ENCODE measurements around the gene SLC28A2.
"Not testable (repeated sequence)": the region's sequence is repeated elsewhere in the genome, so short reads cannot be mapped to it uniquely, and the experiment has no call there.

SLC28A2 gene

DNA sequence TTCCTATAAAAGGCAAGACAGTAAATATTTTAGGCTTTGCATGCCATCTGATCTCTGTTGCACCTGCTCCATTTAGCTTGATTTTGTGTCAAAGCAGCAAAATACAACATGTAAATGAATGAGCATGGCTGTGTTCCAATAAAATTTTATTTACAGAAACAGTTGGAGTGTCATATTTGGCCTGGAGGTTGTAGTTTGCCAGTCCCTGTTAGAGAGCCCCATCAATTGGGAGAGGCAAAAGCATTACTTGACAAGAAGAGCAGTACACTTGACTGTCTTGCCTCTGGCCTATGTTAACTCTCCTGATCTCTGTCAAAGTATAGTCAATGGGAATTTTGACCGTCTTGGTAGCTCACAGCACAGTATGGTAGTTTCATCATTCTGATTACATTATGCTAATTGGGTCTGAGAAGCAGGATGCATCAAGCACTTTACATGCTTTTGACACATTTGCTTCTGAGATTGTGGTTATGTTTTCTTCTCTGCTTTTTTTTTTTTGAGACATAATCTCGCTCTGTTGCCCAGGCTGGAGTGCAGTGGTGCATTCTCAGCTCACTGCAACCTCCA is 35.4 kb downstream of the SLC28A2 start:
- FAIRE-seq (no peak), DNase-seq (ENCODE audit: insufficient read length, low spot score) (no peak)
- TF ChIP-seq POLR2A (IDR thresholded peaks at IDR 0.05; ENCODE audit: low read depth, low read length) = no peak

DNA sequence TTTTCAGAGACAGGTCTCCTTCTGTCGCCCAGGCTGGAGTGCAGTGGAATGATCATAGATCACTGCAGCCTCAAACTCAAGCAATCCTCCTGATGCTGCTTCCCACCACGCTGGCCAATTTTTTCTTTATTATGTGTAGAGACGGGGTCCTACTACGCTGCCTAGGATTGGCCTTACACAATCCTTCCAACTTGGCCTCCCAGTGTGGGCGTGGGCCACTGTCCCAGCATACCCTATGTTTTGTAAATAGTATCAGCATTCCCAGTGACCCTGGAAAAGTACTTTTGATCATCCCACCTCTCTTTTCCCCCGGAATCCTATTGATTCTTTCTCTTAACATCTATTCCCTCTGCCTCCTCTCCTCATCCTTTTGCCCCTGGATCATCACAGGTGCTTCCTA is 36.9 kb downstream of the SLC28A2 start:
- no peak for TF ChIP-seq POLR2A (IDR thresholded peaks at IDR 0.05; ENCODE audit: low read depth, low read length)
- no peak for FAIRE-seq
- DNase-seq (ENCODE audit: insufficient read length, low spot score) = no peak

DNA sequence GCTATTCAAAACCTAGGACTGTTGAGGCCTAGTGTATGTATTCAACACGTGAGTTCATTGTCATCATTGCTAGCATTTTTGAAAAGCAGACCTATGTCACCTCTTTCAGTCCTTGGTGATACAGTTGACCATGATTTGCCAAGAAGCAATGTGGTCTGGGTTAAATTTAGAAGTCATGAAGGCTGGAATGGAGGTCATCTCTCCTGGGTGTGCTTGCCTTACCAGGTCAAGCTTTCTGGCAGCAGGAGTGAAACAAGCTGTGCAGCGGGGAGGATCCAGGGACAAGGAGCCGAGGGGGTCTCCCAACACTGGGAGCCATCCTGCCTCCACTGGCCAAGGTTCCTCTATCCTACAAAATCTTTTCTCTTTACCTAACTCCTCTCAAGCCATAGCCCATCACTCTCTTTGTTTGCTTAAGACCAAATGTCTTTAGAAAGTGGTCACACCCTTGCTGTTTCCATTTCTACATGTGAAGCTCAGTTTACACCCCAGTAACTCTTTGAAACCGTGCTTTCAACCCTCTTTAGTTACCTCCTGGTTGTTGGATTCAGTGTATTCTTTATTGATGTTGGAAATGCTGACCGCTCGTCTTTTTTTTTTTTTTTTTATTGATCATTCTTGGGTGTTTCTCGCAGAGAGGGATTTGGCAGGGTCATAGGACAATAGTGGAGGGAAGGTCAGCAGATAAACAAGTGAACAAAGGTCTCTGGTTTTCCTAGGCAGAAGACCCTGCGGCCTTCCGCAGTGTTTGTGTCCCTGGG is 40.0 kb downstream of the SLC28A2 start:
- DNase-seq (ENCODE audit: insufficient read length, low spot score) (no peak), FAIRE-seq (no peak)
- TF ChIP-seq POLR2A (IDR thresholded peaks at IDR 0.05; ENCODE audit: low read depth, low read length) = no peak

DNA sequence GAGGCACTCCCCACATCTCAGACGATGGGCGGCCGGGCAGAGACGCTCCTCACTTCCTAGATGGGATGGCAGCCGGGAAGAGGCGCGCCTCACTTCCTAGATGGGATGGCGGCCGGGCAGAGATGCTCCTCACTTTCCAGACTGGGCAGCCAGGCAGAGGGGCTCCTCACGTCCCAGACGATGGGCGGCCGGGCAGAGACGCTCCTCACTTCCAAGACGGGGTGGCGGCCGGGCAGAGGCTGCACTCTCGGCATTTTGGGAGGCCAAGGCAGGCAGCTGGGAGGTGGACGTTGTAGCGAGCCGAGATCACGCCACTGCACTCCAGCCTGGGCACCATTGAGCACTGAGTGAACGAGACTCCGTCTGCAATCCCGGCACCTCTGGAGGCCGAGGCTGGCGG is 41.3 kb downstream of the SLC28A2 start:
- FAIRE-seq; DNase-seq (ENCODE audit: insufficient read length, low spot score): not testable (repeated sequence)

DNA sequence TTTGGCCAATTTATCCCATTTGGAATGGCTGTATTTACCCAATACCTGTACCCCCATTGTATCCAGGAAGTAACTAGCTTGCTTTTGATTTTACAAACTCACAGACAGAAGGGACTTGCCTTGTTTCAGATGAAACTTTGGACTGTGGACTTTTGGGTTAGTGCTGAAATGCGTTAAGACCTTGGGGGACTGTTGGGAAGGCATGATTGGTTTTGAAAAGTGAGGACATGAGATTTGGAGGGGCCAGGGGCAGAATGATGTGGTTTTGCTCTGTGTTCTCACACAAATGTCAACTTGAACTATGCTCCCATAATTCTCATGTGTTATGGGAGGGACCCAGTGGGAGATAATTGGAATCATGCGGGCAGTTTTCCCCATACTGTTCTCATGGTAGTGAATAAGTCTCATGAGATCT is 46.9 kb downstream of the SLC28A2 start:
- DNase-seq (ENCODE audit: insufficient read length, low spot score); FAIRE-seq: not testable (repeated sequence)

DNA sequence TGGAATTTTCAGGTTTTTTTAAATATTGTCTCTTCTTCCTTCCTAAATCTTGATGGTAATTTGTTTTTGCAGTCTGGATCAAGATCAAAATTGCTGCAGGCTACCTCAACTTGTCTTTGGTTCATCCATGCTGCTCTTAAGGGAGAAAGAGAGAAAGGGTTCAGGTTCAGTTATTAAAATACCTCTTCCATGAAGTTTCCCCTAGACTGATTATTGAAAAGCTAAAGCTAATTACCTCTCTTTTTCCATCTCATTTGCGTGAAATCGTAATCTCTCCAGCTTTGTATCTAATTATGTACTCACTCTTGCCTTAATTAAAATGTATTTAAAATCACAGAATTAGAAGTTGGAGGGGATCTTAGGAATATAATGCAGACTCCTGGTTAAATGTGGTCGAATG is 52.7 kb downstream of the SLC28A2 start:
- no peak for FAIRE-seq

DNA sequence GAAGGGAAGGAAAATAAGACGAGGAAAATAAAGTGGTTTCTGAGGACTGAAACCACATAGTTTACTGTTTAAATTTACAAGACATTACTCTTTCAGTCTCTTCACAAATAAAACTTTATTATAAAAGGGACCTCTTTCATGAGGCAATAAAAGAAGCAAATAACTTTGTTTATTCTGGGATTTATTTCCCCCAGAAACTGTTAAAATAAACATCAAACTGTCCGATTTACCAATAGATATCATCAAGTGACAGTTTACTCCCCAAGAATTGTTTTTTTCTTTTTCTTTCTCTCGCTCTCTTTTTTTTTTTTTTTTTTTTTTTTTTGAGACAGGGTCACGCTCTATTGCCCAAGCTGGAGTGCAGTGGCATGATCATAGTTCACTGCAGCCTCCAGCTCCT is 54.1 kb downstream of the SLC28A2 start:
- no peak for FAIRE-seq
- no peak for DNase-seq (ENCODE audit: insufficient read length, low spot score)
- no peak for TF ChIP-seq POLR2A (IDR thresholded peaks at IDR 0.05; ENCODE audit: low read depth, low read length)

More for the DNA sequence above, 52.7 kb downstream of the SLC28A2 start:
- no peak for DNase-seq (ENCODE audit: insufficient read length, low spot score)
- TF ChIP-seq POLR2A (IDR thresholded peaks at IDR 0.05; ENCODE audit: low read depth, low read length) = no peak

DNA sequence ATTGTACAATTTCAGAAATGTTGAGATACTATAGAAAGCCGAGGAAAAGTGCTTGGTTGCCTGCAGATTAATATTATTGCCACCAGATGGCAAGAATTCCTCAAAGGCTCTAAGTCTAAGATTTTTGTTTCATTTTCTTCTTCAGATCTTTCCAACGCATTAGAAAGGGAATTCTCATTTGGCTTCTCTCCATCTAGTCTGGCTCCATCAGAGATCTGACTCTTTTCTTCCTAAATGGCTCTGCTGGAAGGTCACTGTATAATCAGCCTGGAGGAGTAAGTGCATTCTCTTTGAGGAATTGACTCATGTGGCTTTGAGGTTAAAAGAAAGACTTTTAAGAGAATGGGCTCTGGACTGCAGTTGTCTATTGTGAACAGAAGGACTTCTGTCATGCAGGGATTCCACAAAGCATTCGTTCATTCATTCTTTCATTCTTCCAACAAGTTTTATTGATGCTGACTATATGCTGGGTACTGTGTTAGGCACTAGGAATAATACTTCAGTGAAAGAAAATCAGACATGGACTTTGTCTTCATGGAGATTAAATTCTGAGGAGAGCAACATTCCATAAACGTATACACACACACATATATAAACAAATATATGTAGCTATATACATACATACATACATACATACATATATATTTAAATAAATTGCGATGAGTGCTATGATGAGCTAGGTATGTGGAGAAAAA is 55.3 kb downstream of the SLC28A2 start:
- DNase-seq (ENCODE audit: insufficient read length, low spot score) = peak; percentile 18
- FAIRE-seq = peak; percentile 57
- TF ChIP-seq POLR2A (IDR thresholded peaks at IDR 0.05; ENCODE audit: low read depth, low read length) = no peak

DNA sequence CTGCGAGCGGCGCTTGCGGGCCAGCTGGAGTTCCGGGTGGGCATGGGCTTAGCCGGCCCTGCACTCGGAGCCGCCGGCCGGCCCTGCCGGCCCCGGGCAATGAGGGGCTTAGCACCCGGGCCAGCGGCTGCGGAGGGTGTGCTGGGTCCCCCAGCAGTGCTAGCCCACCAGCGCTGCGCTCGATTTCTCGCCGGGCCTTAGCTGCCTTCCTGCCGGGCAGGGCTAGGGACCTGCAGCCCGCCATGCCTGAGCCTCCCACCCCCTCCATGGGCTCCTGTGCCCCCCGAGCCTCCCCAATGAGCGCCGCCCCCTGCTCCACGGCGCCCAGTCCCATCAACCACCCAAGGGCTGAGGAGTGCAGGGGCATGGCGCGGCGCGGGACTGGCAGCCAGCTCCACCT is 62.1 kb downstream of the SLC28A2 start:
- DNase-seq (ENCODE audit: insufficient read length, low spot score); FAIRE-seq: not testable (repeated sequence)

DNA sequence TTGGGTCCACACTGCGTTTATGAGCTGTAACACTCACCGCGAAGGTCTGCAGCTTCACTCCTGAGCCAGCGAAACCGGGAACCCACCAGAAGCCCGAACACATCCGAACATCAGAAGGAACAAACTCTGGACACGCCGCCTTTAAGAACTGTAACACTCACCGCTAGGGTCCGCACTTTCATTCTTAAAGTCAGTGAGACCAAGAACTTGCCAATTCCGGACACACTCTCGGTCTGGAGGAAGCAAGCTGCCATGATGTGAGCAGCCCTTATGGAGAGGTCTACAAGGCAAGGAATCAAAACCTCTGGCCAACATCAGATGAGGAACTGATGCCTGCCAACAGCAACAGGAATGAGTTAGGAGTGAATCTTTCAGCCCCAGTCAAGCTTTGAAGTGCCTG is 62.9 kb downstream of the SLC28A2 start:
- DNase-seq (ENCODE audit: insufficient read length, low spot score) (no peak), FAIRE-seq (no peak)
- TF ChIP-seq POLR2A (IDR thresholded peaks at IDR 0.05; ENCODE audit: low read depth, low read length) = no peak

DNA sequence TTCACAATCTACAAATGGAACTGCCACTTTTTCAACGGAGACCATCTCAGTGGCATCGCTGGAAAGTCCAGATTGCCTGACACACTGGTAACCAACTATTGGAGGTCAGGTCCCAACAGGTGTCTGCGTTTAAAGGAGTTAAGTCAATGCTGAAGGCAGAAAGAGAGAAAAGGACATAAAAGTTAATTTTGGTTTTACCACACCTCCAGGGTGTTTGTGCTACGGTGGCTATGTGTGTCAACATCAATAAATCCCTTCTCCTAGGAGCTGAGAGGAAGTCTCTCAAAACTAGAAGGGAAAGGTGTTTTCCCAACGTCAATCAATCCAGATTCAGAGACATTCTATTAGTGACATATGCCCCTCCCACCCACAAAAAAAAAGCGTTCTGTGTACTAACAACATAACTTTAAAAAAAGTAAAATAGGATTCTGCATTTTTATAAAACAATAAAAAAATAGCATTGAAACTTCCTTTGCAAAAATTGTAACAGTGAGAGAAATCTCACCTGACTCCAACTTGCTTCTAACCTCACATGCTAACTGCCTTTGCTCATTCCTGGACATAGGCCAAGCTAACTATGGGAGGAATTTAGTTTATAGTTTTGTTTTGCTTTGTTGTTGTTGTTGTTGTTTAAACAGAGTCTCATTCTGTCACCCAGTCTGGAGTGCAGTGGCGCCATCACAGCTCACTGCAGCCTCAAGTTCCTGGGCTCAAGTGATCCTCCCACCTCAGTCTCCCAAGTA is 67.6 kb downstream of the SLC28A2 start:
- no peak for DNase-seq (ENCODE audit: insufficient read length, low spot score)
- FAIRE-seq = no peak
- TF ChIP-seq POLR2A (IDR thresholded peaks at IDR 0.05; ENCODE audit: low read depth, low read length) = no peak

DNA sequence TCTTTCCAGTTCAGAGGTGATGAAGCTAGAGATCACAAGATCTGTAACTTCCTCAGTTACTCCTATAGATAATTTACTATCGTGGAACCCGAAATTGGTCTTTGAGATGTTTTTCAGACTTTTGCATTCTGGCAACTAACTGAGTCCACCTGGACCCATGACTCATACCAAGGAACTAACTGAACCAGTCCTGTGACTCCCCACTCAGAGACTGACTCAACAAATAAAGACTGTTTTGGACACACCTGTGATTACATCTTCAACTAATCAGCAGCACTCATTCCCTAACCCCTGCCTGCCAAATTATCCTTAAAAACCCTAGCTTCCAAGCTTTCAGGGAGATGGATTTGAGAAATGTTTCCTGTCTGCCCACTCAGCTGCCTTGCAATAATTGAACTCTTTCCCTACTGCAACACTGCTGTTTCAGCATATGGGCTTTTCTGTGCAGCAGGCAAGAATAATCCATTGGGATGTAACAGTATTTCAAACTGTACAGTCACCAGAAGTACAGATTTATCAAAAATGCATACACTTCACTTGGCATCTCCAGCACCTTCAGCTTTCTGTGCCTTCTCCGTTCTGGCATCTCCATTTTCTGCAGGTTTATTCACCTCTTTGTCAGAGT is 68.7 kb downstream of the SLC28A2 start:
- DNase-seq (ENCODE audit: insufficient read length, low spot score) = no peak
- TF ChIP-seq POLR2A (IDR thresholded peaks at IDR 0.05; ENCODE audit: low read depth, low read length) = no peak
- FAIRE-seq = no peak

DNA sequence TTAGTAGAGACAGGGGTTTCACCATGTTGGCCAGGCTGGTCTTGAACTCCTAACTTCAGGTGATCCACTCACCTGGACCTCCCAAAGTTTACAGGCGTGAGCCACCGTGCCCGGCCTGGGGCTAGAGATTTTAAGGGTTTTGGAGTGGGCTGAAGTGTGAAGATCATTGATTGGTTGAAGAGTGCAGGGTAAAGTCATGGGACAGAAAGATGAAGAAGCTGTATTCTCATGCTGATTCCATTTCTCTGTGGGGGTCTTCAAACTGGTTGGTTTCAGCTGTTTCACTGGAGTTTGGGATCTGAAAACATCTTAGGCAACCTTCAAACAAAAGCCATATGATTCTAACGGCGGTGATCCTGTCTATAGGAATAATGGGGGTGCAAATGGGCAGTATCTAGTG is 74.2 kb downstream of the SLC28A2 start:
- DNase-seq (ENCODE audit: insufficient read length, low spot score) (no peak), FAIRE-seq (no peak)
- TF ChIP-seq POLR2A (IDR thresholded peaks at IDR 0.05; ENCODE audit: low read depth, low read length) = no peak

DNA sequence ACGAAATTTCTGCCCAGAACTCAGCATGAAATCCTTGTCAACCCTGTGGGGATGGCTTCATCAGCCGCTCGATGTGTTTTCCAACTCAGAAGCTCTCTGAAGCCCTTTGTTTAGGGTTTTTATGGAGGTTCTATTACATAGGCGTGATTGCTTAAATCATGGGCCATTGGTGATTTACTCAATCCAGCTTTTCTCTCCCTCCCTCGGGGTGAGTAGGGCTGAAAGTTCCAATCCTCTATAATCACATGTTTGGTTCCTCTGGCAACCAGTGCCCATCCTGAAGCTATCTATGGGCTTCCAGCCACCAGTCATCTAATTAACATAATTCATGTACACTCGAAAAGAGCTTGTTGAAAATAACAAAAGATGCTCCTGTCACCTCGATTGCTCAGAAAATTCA is 74.7 kb downstream of the SLC28A2 start:
- TF ChIP-seq POLR2A (IDR thresholded peaks at IDR 0.05; ENCODE audit: low read depth, low read length) = no peak
- DNase-seq (ENCODE audit: insufficient read length, low spot score) (no peak), FAIRE-seq (no peak)

Data from H54 (cell line).